ENCODE results near the gene INHBB. TPM values are rescaled to one million over a fixed set of nuclear protein-coding genes. Genes with fewer than 3 reads are reported as not detected.
A peak's percentile ranks its signal among the peaks of the same experiment; 100 is the strongest.

INHBB gene
- total and polyA plus RNA-seq, 9 of the 15 experiments (the other 6 are each of a cell fraction or from before 2014, with no cell fraction given) = not detected

DNA sequence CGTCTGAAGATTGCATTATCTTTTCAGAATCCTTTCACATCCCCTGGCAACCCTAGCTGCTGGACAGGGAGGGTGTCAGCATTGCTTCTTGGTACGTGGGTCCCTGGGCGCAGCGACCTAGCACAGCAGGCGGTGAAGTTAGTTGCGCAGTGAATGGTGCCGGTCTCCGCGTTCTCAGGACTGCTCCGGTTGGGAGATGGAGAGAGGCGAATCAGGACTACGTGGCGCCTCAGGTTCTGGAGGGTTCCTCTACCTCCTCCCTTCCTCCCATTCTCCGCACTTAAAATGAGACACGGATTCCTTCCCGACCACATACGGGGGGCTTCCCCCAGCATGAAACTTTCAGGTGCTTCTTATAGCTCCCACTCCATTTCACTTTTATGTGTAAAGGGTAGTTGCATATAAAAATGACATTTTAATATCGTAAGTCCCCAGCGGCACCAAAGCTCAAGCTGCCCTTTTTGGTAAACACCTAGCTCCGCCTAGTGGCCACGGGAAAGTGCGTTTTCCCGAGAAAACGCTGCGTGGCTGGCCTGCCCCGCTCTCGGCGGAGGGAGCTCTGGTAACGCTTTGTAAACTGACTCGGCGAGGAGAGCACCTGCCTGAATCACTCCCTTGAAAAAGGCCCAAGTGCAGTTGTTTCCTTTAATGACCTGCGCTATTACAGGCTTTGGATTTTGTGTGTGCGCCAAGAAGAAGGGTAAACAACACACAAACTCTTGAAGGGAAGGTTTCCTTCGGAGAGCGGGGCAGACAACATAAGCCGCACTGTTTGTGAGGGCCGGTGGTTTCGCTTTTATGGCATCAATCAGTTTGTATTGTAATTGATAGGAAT lies 32.9 kb upstream of the INHBB start (continued):
- no peak for TF ChIP-seq ZNF592 (IDR thresholded peaks at IDR 0.05)
- no peak for TF ChIP-seq NCOR1 (IDR thresholded peaks at IDR 0.05)
- TF ChIP-seq ZNF444 (CRISPR knock-in tag; IDR thresholded peaks at IDR 0.05) = no peak
- no peak for TF ChIP-seq FIP1L1 (IDR thresholded peaks at IDR 0.05; ENCODE audit: low read depth, low read length, poor library complexity, severe bottlenecking)
- TF ChIP-seq, protein P1, sequence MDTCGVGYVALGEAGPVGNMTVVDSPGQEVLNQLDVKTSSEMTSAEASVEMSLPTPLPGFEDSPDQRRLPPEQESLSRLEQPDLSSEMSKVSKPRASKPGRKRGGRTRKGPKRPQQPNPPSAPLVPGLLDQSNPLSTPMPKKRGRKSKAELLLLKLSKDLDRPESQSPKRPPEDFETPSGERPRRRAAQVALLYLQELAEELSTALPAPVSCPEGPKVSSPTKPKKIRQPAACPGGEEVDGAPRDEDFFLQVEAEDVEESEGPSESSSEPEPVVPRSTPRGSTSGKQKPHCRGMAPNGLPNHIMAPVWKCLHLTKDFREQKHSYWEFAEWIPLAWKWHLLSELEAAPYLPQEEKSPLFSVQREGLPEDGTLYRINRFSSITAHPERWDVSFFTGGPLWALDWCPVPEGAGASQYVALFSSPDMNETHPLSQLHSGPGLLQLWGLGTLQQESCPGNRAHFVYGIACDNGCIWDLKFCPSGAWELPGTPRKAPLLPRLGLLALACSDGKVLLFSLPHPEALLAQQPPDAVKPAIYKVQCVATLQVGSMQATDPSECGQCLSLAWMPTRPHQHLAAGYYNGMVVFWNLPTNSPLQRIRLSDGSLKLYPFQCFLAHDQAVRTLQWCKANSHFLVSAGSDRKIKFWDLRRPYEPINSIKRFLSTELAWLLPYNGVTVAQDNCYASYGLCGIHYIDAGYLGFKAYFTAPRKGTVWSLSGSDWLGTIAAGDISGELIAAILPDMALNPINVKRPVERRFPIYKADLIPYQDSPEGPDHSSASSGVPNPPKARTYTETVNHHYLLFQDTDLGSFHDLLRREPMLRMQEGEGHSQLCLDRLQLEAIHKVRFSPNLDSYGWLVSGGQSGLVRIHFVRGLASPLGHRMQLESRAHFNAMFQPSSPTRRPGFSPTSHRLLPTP (IDR thresholded peaks at IDR 0.05; ENCODE audit: borderline replicate concordance, extremely low read depth, insufficient read length) = no peak
- no peak for TF ChIP-seq BRF1 (IDR thresholded peaks at IDR 0.05; ENCODE audit: borderline replicate concordance, extremely low read depth, insufficient read length)
- no peak for TF ChIP-seq TSC22D4 (tag; IDR thresholded peaks at IDR 0.05)
- TF ChIP-seq CSDE1 (IDR thresholded peaks at IDR 0.05) = no peak
- TF ChIP-seq MYNN (IDR thresholded peaks at IDR 0.05) = no peak
- no peak for TF ChIP-seq MYNN (CRISPR knock-in tag; IDR thresholded peaks at IDR 0.05)
- TF ChIP-seq, protein P2, sequence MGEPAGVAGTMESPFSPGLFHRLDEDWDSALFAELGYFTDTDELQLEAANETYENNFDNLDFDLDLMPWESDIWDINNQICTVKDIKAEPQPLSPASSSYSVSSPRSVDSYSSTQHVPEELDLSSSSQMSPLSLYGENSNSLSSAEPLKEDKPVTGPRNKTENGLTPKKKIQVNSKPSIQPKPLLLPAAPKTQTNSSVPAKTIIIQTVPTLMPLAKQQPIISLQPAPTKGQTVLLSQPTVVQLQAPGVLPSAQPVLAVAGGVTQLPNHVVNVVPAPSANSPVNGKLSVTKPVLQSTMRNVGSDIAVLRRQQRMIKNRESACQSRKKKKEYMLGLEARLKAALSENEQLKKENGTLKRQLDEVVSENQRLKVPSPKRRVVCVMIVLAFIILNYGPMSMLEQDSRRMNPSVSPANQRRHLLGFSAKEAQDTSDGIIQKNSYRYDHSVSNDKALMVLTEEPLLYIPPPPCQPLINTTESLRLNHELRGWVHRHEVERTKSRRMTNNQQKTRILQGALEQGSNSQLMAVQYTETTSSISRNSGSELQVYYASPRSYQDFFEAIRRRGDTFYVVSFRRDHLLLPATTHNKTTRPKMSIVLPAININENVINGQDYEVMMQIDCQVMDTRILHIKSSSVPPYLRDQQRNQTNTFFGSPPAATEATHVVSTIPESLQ (CRISPR knock-in tag; IDR thresholded peaks at IDR 0.05) = no peak
- no peak for TF ChIP-seq E2F4 (CRISPR knock-in tag; IDR thresholded peaks at IDR 0.05; ENCODE audit: low read depth)
- peak; percentile 44; the same call in 1 of the 2 replicates for TF ChIP-seq GABPB1 (CRISPR knock-in tag; IDR thresholded peaks at IDR 0.05)
- TF ChIP-seq ZNF324 (CRISPR knock-in tag; IDR thresholded peaks at IDR 0.05) = no peak
- TF ChIP-seq SMARCC2 (IDR thresholded peaks at IDR 0.05; ENCODE audit: low read depth) = no peak
- TF ChIP-seq, protein P3, sequence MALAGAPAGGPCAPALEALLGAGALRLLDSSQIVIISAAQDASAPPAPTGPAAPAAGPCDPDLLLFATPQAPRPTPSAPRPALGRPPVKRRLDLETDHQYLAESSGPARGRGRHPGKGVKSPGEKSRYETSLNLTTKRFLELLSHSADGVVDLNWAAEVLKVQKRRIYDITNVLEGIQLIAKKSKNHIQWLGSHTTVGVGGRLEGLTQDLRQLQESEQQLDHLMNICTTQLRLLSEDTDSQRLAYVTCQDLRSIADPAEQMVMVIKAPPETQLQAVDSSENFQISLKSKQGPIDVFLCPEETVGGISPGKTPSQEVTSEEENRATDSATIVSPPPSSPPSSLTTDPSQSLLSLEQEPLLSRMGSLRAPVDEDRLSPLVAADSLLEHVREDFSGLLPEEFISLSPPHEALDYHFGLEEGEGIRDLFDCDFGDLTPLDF (CRISPR knock-in tag; IDR thresholded peaks at IDR 0.05) = no peak

All from K562 (cell line).